Esophagus (tissue), 2 donors: ENCODE data around the gene SH2D1B. TPM values are rescaled to one million over a fixed set of nuclear protein-coding genes. Genes with fewer than 3 reads are reported as not detected.

Experiments
- H3K27ac ChIP-seq, 2 donors: one replicate each; pipeline ENCODE4 v1.5.1; 2013; ENCODE audit warnings: low read depth in 2 of 2, mild to moderate bottlenecking in 2 of 2, inconsistent platforms in 1 of 2, low read length in 1 of 2, moderate library complexity in 1 of 2
- H3K27me3 ChIP-seq, 2 donors: one replicate each; pipeline ENCODE4 v1.6.1; 2013; ENCODE audit warnings: low read length in 2 of 2, control low read depth in 1 of 2, mild to moderate bottlenecking in 1 of 2; ENCODE audit not compliant: insufficient read depth in 2 of 2, control insufficient read depth in 1 of 2
- H3K36me3 ChIP-seq, 2 donors: one replicate each; pipeline ENCODE4 v1.6.1; 2013; ENCODE audit warnings: low read length in 1 of 2; ENCODE audit not compliant: control insufficient read depth in 2 of 2, insufficient read depth in 2 of 2
- H3K4me1 ChIP-seq, 2 donors: one replicate each; pipeline ENCODE4 v1.6.1; 2013; ENCODE audit warnings: low read length in 1 of 2; ENCODE audit not compliant: control insufficient read depth in 2 of 2, insufficient read depth in 2 of 2
- H3K4me3 ChIP-seq, 2 donors: one replicate each; pipeline ENCODE4 v1.5.1; 2013; ENCODE audit warnings: low read length in 2 of 2, mild to moderate bottlenecking in 2 of 2, low read depth in 1 of 2, moderate library complexity in 1 of 2
- H3K9me3 ChIP-seq, 2 donors: one replicate each; pipeline ENCODE4 v1.6.1; 2013; ENCODE audit warnings: mild to moderate bottlenecking in 2 of 2, low read depth in 1 of 2, low read length in 1 of 2, moderate library complexity in 1 of 2; ENCODE audit not compliant: control insufficient read depth in 2 of 2, insufficient read depth in 1 of 2
- WGBS, 2 donors: extraction: QIAGEN DNeasy Blood & Tissue Kit; methylation state at CpG; one replicate each; pipeline ENCODE4 v1.1.7; 2013; 5-methylcytosine and 5-hydroxymethylcytosine counted together
- polyA plus RNA-seq, 2 donors: library from polyadenylated mRNA; stranded (reverse); fragments of 200-250 nt; gene quantifications; one replicate each; pipeline ENCODE4 v1.2.3, GENCODE V29; 2013
- donor health status: healthy with polysubstance abuse.
- donor health status: Bipolar disorder and iron deficiency.

The SH2D1B gene
- polyA plus RNA-seq, 2 donors: 1.2 to 1.3 TPM

DNA sequence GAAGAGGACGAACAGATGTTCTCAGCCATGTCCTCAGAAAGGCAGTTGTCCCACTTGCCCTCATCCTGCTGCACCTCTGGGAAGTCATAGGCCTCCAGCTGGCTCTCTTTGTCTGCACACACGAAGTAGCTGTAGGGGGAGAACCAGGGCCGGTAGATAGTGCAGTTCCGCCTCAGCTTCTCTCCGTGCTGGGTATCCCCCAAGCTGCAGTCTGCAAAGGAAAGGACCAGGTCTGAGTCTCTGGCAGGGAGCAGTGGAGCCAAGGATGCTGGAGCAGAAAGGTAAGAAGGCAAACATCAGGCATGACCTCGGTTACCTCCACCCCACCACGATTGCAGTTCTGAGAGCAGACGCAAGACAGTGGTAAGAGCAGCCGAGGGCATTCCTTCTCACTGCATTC, 37.5 kb downstream of the SH2D1B start:
- 84 to 90% methylated on average over 9 of the region's 9 CpGs for WGBS, 2 donors

DNA sequence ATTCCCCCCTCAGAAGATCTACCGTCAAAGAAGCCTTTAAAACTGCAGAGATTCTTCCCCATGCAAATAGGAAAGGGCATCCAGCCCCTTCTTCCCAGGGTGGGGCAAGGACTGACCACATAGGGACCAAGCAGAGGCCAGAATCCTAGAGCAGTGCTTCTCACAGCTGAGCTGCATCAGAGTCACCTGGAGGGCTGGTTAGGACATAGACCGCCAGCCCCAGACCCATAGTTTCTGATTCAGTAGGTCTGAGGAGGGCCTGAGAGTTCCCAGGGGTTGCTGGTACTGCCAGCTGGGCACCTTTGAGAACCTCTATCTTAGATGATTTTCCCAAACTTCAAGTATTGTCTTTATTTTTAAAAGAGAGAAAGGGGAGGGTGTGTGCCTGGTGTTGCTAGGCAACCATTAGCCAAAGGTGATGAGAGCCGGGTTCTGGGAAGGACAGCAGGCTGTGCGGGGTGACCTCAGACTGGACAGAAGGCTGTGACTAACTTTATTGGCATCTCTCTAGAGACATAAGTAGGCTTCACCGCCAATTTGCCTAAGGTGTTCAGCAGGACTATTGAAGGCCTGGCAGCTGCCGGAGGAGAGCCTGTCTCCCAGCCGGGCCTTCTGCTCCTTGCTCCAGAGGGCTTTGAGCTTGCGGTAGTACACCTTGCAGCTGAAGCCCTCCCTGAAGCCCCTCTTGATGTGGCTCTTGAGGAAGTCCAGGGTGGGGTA, 38.2 kb downstream of the SH2D1B start:
- no peak overlapping the region for H3K27ac ChIP-seq
- 81 to 83% methylated on average over 8 of the region's 8 CpGs for WGBS, 2 donors

More for the DNA sequence above, 37.5 kb downstream of the SH2D1B start:
- H3K9me3 ChIP-seq: no peaks in the 10 kb centered on the region
- H3K4me3 ChIP-seq: no peak overlapping the region
- H3K36me3 ChIP-seq: no peaks in the 10 kb centered on the region
- H3K4me1 ChIP-seq: peaks cover 0 to 10% of the 10 kb centered on the region in 2 donors
- no peak overlapping the region for H3K27ac ChIP-seq
- no peaks in the 10 kb centered on the region for H3K27me3 ChIP-seq

DNA sequence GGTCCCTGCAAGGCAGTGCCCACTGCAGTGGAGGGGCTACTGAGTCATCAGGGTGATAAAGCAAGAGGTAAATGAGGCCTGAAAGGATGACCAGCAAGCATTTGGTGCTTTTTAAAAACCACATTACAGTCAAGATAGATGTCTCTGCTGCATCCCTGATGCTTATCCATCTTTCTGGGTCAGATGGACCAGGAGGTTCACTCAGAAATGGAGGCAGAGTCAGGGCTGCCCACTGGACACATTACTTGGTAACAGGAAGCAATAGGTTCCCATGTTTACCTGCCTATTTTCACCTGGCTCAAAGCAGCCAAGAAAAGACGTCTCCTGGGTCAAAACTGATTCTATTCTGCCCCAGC, 38.9 kb downstream of the SH2D1B start:
- Histone ChIP-seq H3K4me1 (peaks cover 0 to 12% of the 10 kb centered on the region in 2 donors), H3K4me3 (no peak overlapping the region), H3K36me3 (no peaks in the 10 kb centered on the region), H3K9me3 (no peaks in the 10 kb centered on the region), H3K27me3 (no peaks in the 10 kb centered on the region), H3K27ac (no peak overlapping the region)
- 61 to 85% methylated on average over 1 of the region's 1 CpG for WGBS, 2 donors

More for the DNA sequence above, 38.2 kb downstream of the SH2D1B start:
- Histone ChIP-seq H3K4me3 (no peak overlapping the region), H3K9me3 (no peaks in the 10 kb centered on the region), H3K4me1 (peaks cover 0 to 12% of the 10 kb centered on the region in 2 donors), H3K27me3 (no peaks in the 10 kb centered on the region), H3K36me3 (no peaks in the 10 kb centered on the region)

DNA sequence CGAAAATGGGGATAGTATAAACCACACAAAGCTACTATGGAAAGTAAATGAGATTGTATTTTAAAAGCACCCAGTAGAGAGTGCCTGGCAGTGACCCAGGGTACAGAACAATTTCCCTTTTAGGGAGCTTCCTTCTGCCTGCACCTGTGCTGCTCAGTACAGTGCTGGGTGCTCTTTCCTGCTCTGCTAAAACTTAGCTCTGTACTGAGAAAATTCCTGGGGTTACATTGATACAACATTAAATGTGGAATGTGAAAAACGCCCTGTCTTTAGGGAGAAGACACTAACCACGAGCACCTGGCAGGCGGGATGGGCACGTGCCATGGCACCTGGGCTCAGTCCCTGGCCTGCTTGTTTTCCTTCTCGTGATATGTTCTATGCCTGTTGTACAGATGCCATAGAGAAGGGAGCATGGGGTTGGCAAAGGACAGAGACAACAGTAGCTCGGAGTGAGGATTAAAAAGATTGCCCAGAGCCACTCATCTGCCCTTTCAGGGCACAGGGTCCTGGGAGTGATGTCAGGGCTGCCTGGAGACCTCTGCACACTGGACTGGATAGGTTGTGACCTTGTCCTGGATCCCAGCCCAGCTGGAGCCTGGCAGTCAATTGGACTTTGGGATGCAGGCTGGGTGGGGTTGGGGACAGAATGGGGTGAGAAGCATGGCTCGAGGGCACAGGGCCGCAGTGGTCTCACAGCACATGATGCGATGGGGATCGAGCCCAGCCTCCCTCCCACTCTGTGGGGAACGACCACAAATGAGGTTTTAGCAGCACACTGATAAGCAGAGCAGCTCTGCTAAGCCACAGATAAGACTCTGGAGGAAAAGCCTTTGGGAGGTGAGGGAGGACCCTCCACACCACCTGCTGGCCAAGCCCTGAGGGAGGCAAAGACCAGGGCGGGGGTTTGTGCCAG, 39.5 kb downstream of the SH2D1B start:
- no peak overlapping the region for H3K4me3 ChIP-seq
- peak overlapping the region; percentile 14 to 47 for H3K27ac ChIP-seq
- H3K27me3 ChIP-seq: no peaks in the 10 kb centered on the region
- 51 to 56% methylated on average over 13 of the region's 13 CpGs for WGBS, 2 donors
- peaks cover 0 to 12% of the 10 kb centered on the region in 2 donors for H3K4me1 ChIP-seq
- H3K9me3 ChIP-seq: no peaks in the 10 kb centered on the region
- H3K36me3 ChIP-seq: no peaks in the 10 kb centered on the region

DNA sequence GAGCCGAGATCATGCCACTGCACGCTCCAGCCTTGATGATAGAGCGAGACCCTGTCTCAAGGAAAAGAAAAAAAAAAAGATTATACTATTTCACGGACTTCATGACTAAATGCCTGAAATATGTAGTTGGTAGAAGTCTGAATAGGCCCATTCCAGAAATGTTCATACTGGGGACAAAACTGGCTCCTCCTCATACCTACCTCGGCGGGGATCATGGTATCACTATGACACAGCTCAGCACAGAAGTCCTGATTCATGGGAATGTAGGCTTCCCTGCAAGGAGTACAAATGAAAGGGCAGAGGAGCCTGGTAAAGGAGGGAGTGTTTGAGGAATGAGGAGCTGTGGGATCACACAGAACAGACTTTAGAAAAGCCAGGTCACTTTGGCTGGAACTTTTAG, 40.3 kb downstream of the SH2D1B start:
- Histone ChIP-seq H3K36me3 (peaks cover 0 to 1% of the 10 kb centered on the region in 2 donors), H3K9me3 (no peaks in the 10 kb centered on the region), H3K4me3 (no peak overlapping the region), H3K4me1 (peaks cover 0 to 12% of the 10 kb centered on the region in 2 donors), H3K27me3 (no peaks in the 10 kb centered on the region), H3K27ac (peak overlapping the region; percentile 14 to 45)
- WGBS, 2 donors: 80 to 81% methylated on average over 6 of the region's 6 CpGs

DNA sequence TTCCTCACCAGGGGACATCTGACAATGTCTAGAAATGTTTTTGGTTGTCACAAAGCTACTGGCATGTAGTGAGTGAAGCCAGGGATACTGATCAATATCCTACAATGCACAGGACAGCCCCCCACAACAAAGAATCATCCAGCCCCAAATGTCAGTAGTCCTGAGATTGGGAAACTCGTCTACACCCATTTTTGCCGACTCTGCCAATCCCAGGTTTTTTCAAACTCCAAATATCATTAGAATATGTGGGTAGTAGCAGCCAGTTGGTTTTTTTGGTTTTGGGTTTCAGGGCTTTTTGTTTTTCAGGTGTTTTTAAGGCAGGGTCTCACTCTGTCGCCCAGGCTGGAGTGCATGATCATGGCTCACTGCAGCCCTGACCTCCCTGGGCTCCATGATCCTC, 41.2 kb downstream of the SH2D1B start:
- Histone ChIP-seq H3K27ac (no peak overlapping the region), H3K4me1 (peaks cover 0 to 15% of the 10 kb centered on the region in 2 donors), H3K9me3 (no peaks in the 10 kb centered on the region), H3K36me3 (peaks cover 0 to 1% of the 10 kb centered on the region in 2 donors), H3K27me3 (no peaks in the 10 kb centered on the region), H3K4me3 (no peak overlapping the region)
- 91 to 96% methylated on average over 3 of the region's 3 CpGs for WGBS, 2 donors

DNA sequence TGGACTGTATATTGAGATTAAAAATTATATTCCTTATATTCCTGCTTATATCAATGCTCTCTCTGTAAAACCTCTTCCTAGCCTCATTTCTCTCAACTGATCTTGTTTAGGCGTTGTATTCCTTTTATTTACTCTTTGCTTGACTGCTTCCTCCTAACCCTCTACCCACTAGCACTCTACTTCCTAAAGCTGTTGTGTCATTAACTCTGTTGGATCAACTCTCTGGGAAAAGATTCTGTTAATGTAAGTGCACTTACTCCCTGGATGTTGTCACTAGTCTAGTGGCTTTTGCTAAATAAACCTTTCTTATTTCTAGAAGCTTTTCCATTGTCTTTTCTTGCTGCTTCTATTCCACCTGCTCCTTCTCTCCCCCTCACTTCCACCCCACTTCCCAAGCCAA, 41.8 kb downstream of the SH2D1B start:
- Histone ChIP-seq H3K27me3 (no peaks in the 10 kb centered on the region), H3K4me1 (peaks cover 1 to 17% of the 10 kb centered on the region in 2 donors), H3K9me3 (no peaks in the 10 kb centered on the region), H3K36me3 (peaks cover 0 to 1% of the 10 kb centered on the region in 2 donors), H3K27ac (no peak overlapping the region), H3K4me3 (no peak overlapping the region)
- WGBS, 2 donors: 82 to 85% methylated on average over 1 of the region's 1 CpG

DNA sequence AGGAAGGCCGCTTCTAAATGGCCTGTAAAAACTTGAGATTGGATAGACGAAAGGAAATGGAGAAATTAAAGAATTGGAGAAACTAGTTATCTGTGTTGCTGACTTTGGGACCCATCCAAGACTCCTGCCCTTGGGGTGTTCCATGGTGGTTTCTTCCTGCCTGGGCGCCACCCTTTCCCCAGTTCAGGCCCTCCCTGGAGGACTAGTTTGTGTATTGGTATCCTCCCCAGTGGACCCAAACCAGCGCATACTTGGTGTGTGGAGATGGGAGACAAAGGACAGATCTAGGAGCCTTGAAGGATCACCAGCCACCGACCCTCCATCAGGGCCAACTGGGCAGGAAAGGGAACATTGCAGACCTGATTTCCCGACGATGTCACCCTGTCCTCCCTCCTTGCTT, 42.4 kb downstream of the SH2D1B start:
- H3K27me3 ChIP-seq: no peaks in the 10 kb centered on the region
- no peak overlapping the region for H3K27ac ChIP-seq
- H3K4me3 ChIP-seq: no peak overlapping the region
- no peaks in the 10 kb centered on the region for H3K9me3 ChIP-seq
- 82 to 84% methylated on average over 7 of the region's 7 CpGs for WGBS, 2 donors
- peaks cover 3 to 19% of the 10 kb centered on the region in 2 donors for H3K4me1 ChIP-seq
- peaks cover 0 to 1% of the 10 kb centered on the region in 2 donors for H3K36me3 ChIP-seq

DNA sequence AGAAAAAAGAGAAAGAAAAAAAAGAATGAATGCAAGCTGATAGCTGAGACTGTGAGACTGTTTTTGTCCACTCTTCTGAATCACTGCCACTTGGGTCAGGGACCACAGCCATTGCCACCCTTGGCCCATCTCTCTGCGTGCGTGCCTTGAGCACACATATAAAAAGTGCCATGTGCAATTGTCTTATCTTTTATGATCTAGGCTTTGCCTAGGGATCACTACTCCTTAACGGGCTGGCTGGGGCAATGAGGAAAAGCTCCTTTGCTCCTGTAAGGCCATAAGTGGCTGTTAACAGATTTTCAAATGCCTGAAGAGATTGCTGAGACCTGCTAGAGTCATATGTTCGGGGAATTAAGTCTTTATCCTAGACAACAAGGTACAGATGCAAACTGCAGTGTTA, 43.5 kb downstream of the SH2D1B start:
- Histone ChIP-seq H3K4me1 (peaks cover 3 to 19% of the 10 kb centered on the region in 2 donors), H3K36me3 (peaks cover 0 to 1% of the 10 kb centered on the region in 2 donors), H3K9me3 (no peaks in the 10 kb centered on the region), H3K27me3 (no peaks in the 10 kb centered on the region), H3K4me3 (no peak overlapping the region), H3K27ac (no peak overlapping the region)
- WGBS, 2 donors: 65 to 81% methylated on average over 4 of the region's 4 CpGs
